ENCODE results near the gene ARHGAP24.

- TF ChIP-seq CTCF (IDR thresholded peaks at IDR 0.05) (no peak), POLR2A (IDR thresholded peaks at IDR 0.05) (no peak)
Measured at GRCh38 chr4:85707611-85708010, 232.7 kb downstream of the ARHGAP24 start.

All from ovary (tissue), 3 donors.